ENCODE measurements around the gene CD99.
"Not testable (repeated sequence)": the region's sequence is repeated elsewhere in the genome, so short reads cannot be mapped to it uniquely, and the experiment has no call there.

Gene CD99

DNA sequence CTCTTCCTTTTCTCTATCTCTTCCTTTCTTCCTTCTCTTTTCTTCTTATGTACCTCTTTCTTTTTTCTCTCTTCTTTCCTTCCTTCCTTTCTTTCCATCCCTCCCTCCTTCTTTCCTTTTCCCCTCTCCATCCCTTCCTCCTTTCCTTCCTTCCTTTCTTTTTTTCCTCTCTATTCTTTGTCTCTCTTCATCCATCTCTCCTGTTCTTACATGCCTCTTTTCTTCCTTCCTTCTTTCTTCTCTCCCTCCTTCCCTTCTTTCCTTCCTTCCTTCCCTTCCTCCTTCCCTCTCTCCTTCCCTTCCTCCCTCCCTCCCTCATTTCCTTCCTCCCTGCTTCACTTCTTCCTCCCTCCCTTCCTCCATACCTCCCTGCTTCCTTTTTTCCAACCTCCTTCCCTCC, 41.6 kb downstream of the CD99 start:
- no peak for TF ChIP-seq CTCF (IDR thresholded peaks at IDR 0.05; ENCODE audit: control insufficient read depth, insufficient read depth, low read depth, low read length, missing control alignments)
- H3K4me3 ChIP-seq (ENCODE audit: control insufficient read depth, low read depth, low read length), result no peak overlapping the region
- no peak for DNase-seq (ENCODE audit: low read depth)

GRCh38 chrX:2733286-2733685, 42.2 kb downstream of the CD99 start:
- no peak overlapping the region for H3K4me3 ChIP-seq (ENCODE audit: control insufficient read depth, low read depth, low read length)
- TF ChIP-seq CTCF (IDR thresholded peaks at IDR 0.05; ENCODE audit: control insufficient read depth, insufficient read depth, low read depth, low read length, missing control alignments), result no peak
- DNase-seq (ENCODE audit: low read depth), result no peak

DNA sequence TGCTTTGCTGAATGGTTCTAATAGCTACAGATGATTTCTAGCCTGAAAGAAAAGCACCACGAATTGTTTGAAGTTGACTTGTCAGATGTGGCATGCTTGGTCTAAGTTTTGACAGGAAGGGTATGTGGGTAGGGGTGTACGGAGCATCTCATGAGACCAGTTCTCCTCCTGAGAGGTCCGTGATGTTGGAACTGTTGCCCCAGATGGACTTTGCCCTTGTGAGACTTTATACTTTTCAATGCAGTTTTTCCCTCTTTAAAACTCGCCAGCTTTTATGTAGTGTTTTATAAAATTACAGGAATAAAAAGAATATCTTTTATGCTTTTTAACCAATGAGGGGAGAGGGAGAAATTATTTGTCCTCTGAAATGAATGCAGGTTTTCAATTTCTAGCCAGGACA, 44.2 kb downstream of the CD99 start:
- no peak for DNase-seq (ENCODE audit: low read depth)
- TF ChIP-seq CTCF (IDR thresholded peaks at IDR 0.05; ENCODE audit: control insufficient read depth, insufficient read depth, low read depth, low read length, missing control alignments), result no peak
- H3K4me3 ChIP-seq (ENCODE audit: control insufficient read depth, low read depth, low read length), result no peak overlapping the region

GRCh38 chrX:2740672-2741071, 49.6 kb downstream of the CD99 start:
- H3K4me3 ChIP-seq (ENCODE audit: control insufficient read depth, low read depth, low read length), result no peak overlapping the region
- DNase-seq (ENCODE audit: low read depth), result no peak
- no peak for TF ChIP-seq CTCF (IDR thresholded peaks at IDR 0.05; ENCODE audit: control insufficient read depth, insufficient read depth, low read depth, low read length, missing control alignments)

GRCh38 chrX:2741386-2741785, 50.3 kb downstream of the CD99 start:
- no peak for DNase-seq (ENCODE audit: low read depth)
- TF ChIP-seq CTCF (IDR thresholded peaks at IDR 0.05; ENCODE audit: control insufficient read depth, insufficient read depth, low read depth, low read length, missing control alignments), result no peak
- H3K4me3 ChIP-seq (ENCODE audit: control insufficient read depth, low read depth, low read length), result no peak overlapping the region

GRCh38 chrX:2746250-2746649, 55.2 kb downstream of the CD99 start:
- not testable (repeated sequence) for DNase-seq (ENCODE audit: low read depth); H3K4me3 ChIP-seq (ENCODE audit: control insufficient read depth, low read depth, low read length)

- no peak for DNase-seq (ENCODE audit: low read depth)
- no peak overlapping the region for H3K4me3 ChIP-seq (ENCODE audit: control insufficient read depth, low read depth, low read length)
- no peak for TF ChIP-seq CTCF (IDR thresholded peaks at IDR 0.05; ENCODE audit: control insufficient read depth, insufficient read depth, low read depth, low read length, missing control alignments)
These were observed 57.2 kb downstream of the CD99 start for GRCh38 chrX:2748171-2748814.
